ENCODE results near the gene TTYH3.
"Not testable (repeated sequence)": the region's sequence is repeated elsewhere in the genome, so short reads cannot be mapped to it uniquely, and the experiment has no call there.

Gene TTYH3

GRCh38 chr7:2665359-2665791 lies 33.6 kb downstream of the TTYH3 start:
- DNase-seq (ENCODE audit: low read depth) = no peak

DNA sequence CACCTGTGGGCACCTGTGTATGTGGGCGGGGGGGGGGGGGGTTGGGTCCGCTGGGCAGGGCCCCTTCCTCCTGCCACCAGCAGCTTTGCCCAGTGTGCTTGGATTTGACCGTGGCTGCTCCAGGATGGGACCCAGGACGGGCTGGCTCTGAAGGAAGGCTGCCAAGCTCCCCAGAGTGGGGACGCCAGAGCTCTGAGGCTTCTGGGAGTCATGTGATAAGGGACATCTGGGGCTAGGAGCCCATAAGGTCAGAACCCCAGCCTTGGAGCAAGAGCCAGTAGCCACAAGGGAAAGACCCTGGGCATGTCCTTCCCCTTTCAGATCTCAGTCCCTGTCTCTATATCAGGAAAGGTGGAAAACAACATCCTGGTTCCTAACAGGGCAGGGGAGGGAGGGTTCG lies 34.4 kb downstream of the TTYH3 start:
- DNase-seq (ENCODE audit: low read depth) = no peak

DNA sequence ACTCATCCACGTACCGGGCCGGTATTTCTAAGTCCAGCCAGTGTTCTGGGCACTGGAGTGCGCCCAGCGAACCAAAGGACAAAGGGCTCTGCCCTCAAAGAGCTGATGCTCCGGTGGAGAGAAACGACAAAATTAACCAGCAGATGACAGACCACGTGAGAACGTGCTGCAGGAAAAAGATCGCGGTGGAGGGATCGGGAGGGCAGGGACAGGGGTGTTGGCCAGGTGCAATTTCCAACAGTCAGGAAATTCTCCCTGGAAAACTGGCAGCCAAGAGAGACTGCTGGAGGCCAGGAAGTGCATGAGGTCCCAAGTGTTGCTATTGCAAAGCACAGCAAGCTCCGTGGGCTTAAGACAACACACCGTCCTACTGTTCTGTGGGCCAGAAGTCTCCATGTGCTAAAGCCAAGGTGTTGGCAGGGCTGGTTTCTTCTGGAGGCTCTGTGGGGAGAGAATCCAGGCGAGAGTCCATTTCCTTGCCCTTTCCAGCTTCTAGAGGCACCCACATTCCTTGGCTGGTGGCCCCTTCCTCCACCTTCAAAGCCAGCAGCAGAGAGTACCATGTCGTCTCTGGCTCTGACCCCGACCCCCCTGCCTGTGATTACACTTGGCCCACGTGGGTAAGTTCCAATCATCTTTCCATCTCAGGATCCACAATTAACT lies 34.9 kb downstream of the TTYH3 start:
- DNase-seq (ENCODE audit: low read depth) = no peak

DNA sequence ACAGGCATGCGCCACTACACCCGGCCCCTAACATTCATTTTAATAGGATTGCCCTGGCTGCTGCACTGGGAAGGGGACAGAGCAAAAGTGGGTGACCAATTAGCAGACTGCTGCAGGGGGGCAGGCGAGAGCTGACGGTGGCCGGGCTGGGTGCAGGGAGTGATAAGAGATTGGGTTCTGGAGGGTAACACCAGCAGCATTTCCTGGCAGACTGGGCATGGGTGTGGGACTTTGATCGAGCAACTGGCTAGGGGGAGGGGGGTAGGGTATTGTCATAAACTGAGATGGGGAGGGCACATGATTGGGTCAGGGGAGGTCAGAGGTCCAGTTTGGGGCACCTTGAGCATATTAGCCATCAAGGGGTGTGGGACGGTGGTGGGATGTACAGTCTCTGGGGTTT lies 36.1 kb downstream of the TTYH3 start:
- DNase-seq (ENCODE audit: low read depth) = no peak

GRCh38 chr7:2668401-2668800 lies 36.6 kb downstream of the TTYH3 start:
- DNase-seq (ENCODE audit: low read depth) = no peak

DNA sequence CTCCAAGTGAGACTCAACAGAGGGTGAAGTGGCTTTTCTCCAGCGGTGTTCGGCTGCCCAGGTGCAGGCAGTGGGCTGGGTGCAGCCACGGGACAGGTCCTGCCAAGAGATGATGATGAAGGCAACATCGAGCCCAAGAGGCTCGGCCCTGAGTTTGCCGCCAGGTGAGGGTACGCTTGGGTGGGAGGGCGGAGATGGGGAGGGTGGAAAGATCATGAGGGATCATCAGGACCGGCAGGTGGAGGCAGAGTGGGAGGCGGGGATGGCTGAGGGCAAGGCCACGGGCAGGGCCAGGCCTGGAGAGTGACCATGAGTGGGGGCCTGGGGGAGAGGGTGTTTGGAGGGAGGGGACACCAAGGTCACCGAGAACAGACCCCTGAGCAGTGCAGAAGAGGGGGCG lies 38.4 kb downstream of the TTYH3 start:
- no peak for DNase-seq (ENCODE audit: low read depth)

DNA sequence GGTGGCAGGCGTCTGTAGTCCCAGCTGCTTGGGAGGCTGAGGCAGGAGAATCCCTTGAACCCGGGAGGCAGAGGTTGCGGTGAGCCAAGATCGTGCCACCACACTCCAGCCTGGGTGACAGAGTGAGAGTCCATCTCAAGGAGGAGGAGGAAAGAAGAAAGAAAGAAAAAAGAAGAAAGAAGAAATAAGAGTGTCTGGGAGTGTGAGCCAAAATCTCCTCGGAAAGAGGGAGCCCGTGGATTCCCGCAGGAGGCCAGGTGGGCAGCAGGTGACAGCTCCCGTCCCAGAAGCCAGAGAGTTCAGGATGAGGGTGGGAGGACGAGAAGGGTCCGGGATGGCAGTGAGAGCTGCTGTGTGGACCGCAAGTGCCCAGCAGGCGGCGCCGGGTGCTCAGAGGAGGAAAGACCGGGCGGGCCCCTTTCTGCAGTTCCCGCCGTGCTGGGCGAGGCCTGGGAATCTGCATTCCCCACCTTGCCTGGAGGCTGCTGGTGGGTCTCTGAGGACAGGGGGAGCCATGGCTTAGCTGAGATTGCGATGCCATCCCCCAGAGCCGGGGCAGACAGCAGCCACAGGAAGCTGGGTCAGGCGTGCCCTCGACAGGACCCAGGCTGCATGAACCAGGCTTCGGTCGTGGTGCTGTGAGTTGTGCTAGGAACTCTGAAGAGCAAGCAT lies 39.1 kb downstream of the TTYH3 start:
- DNase-seq (ENCODE audit: low read depth) = no peak

DNA sequence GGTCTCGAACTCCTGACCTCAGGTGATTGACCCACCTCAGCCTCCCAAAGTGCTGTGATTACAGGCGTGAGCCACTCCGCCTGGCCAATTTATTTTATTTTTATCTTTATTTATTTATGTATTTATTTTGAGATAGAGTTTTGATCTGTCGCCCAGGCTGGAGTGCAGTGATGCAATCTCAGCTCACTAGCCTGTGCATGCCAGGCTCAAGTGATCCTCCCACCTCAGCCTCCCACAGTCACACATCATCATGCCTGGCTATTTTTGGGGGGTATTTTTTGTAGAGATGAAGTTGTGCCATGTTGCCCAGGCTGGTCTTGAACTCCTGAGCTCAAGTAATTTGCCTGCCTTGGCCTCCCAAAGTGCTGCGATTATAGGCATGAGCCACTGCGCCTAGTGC lies 41.4 kb downstream of the TTYH3 start:
- DNase-seq (ENCODE audit: low read depth) = not testable (repeated sequence)

GRCh38 chr7:2673934-2674333 lies 42.1 kb downstream of the TTYH3 start:
- no peak for DNase-seq (ENCODE audit: low read depth)

GRCh38 chr7:2675256-2675764 lies 43.5 kb downstream of the TTYH3 start:
- no peak for DNase-seq (ENCODE audit: low read depth)

DNA sequence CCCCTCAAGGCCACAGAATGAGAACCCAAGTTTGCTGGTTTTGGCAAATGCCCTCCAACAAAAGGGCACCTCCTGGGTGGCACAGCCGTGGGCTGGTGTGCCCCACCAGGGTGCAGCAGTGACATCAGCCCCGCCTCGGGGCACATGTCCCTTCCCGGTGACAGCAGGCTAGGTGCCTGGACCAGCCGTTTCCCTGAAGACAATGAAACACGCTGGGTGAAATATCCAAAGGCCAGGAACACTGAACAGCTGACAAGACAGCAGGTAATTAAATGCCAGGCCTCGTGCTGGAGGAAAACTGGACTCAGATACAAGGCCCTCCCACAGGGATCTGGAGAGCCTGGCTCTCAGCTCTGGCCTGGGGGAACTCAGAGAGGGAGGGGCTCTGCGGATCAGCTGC lies 44.8 kb downstream of the TTYH3 start:
- not testable (repeated sequence) for DNase-seq (ENCODE audit: low read depth)

DNA sequence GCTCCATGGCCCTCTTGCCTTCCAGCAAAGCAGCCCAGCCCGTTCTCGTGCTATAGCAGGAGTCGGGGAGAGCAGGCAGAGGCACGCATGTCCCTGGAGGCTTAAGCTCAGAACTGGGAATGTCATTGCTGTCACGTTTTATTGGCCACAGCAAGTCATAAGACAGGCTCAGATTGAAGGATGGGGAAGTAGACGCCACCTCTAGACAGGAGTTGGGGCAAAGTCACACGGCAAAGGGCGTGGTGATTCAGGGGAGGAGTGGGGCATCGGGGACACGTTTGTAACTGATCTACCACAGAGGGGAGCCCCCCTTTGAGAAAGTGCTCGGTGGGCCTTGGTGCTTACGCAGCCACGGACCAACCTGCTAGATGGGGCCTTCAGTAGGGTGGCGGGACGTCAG lies 46.7 kb downstream of the TTYH3 start:
- DNase-seq (ENCODE audit: low read depth) = not testable (repeated sequence)

GRCh38 chr7:2679135-2680127 lies 47.6 kb downstream of the TTYH3 start:
- DNase-seq (ENCODE audit: low read depth) = not testable (repeated sequence)

GRCh38 chr7:2680256-2680655 lies 48.5 kb downstream of the TTYH3 start:
- no peak for DNase-seq (ENCODE audit: low read depth)

DNA sequence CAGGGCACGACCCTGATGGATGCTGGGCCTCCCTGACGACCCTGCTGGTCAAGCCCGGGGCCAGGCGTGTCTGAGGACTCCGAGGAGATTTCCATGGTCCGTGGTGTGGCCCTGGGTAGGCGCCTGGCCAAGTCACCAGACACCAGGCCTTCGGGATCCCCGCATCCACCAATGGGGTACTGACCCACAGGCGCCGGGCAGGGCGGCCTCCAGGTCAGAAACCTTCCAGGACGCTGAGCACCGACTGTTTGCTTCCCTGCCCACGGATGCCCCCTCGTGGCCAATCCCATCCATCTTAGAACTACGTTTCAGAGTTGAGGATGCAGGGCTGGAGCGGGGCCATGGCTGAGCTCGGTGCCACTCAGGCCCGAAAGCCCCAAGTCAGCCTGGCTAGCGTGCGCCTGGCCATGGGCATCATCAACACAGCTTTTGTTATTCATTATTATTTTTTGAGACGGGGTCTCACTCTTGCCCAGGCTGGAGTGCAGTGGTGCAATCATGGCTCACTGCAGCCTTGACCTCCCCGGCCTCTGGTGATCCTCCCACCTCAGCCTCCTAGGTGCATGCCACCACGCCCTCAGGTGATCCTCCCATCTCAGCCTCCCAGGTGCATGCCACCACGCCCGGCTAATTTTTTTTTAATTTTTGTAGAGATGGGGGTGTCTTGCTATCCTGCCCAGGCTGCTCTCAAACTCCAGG lies 49.2 kb downstream of the TTYH3 start:
- DNase-seq (ENCODE audit: low read depth) = no peak

DNA sequence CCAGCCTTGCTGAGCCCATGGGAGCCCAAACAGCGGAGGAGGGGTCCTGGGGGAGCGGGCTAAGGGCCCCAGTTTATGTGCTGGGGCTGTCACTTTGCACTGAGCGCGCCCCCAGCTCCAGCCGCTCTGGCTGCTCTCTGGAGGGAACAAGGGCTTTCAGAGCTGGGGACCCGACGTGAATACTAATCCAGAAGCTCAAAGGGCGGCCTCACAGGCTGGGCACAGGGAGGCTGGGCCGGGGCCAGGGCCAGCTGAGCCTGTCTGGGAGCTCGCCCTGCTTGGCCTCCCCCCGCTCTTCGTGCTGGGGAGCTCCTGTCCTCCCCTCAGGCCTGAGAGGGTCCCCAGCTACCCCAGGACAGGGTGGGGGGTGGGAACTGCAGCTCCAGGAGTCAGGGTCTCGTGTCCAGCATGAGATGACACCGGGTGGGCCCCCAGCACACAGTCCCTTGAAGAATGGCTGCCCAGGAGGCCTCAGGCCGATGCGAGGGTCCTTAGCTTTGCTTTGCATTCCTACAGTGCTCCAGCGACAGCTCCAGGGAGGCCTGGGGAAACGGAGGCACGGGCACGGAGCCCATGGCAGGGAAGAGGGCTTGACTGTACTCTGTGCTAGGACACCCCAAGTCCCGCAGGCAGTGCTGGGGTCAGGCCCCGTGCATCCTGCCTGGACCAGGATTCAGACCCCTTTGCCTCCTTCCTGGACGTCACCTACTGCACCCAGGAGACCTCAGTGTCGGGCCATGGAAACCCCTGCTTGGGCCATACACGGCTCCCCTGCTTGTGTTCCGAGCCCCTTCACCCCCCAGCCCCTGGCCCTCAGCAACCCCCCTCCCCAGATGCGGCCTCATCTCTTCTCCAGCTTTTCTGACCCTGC lies 50.4 kb downstream of the TTYH3 start:
- DNase-seq (ENCODE audit: low read depth) = no peak

- no peak for DNase-seq (ENCODE audit: low read depth)
Measured at GRCh38 chr7:2684501-2684900, 52.7 kb downstream of the TTYH3 start.

GRCh38 chr7:2686101-2686500 lies 54.3 kb downstream of the TTYH3 start:
- no peak for DNase-seq (ENCODE audit: low read depth)

GRCh38 chr7:2687338-2687869 lies 55.6 kb downstream of the TTYH3 start:
- DNase-seq (ENCODE audit: low read depth) = no peak

GRCh38 chr7:2687881-2688318 lies 56.1 kb downstream of the TTYH3 start, which contains the start of gene AMZ1:
Gene AMZ1 (plus strand): TSS chr7:2688202. CDS start chr7:2700452, 12,250 bp downstream.
- DNase-seq (ENCODE audit: low read depth) = no peak

Data from non-pigmented ciliary epithelial cell (primary cell).